Ishikawa (cell line): ENCODE data around the gene TIMM23.
"Not testable (repeated sequence)": the region's sequence is repeated elsewhere in the genome, so short reads cannot be mapped to it uniquely, and the experiment has no call there.

ENCODE experiments used
- MAX ChIP-seq: IDR thresholded peaks from 2 replicates; pipeline ENCODE4 v1.6.1; 2012
- TAF1 ChIP-seq: IDR thresholded peaks from 2 replicates; pipeline ENCODE4 v1.6.1; 2012; ENCODE audit warnings: low read depth, mild to moderate bottlenecking
- TCF12 ChIP-seq: IDR thresholded peaks from 2 replicates; pipeline ENCODE4 v1.6.1; 2012; ENCODE audit warnings: low read depth
- YY1 ChIP-seq: IDR thresholded peaks from 2 replicates; pipeline ENCODE4 v1.6.1; 2012; ENCODE audit warnings: low read depth
- ZBTB7A ChIP-seq: IDR thresholded peaks from 2 replicates; pipeline ENCODE4 v1.6.1; 2012; ENCODE audit warnings: low read depth

- not testable (repeated sequence) for TF ChIP-seq YY1, TAF1, TCF12, ZBTB7A, MAX
These were observed 11.4 kb downstream of the TIMM23 start for GRCh38 chr10:45983538-45984186.
